Smooth muscle cell (in vitro differentiated cells): ENCODE data around the gene ABCC8. TPM values are rescaled to one million over a fixed set of nuclear protein-coding genes. Genes with fewer than 3 reads are reported as not detected.

Source experiments
- DNase-seq: peaks from one replicate; lab custom pipeline; 2025; ENCODE audit not compliant: unreplicated experiment; lab: John Stamatoyannopoulos, UW
- H2AFZ ChIP-seq: fragments of 200-600 bp; sonication (generic); 2 replicates; pipeline ENCODE4 v1.6.0; 2016; ENCODE audit warnings: antibody characterized with exemption, low read depth, mild to moderate bottlenecking
- H3F3A ChIP-seq: fragments of 200-600 bp; sonication (generic); 2 replicates; pipeline ENCODE4 v1.6.0; 2017; ENCODE audit warnings: antibody characterized with exemption, low read depth
- H3K27ac ChIP-seq: fragments of 200-600 bp; sonication (generic); 2 replicates; pipeline ENCODE4 v1.5.1; 2016; ENCODE audit warnings: low read depth, mild to moderate bottlenecking
- H3K27me3 ChIP-seq: fragments of 200-600 bp; sonication (generic); 2 replicates; pipeline ENCODE4 v1.6.1; 2016; ENCODE audit warnings: low read depth, mild to moderate bottlenecking
- H3K36me3 ChIP-seq: fragments of 200-600 bp; sonication (generic); 2 replicates; pipeline ENCODE4 v1.5.1; 2016; ENCODE audit warnings: low read depth
- H3K4me1 ChIP-seq: fragments of 200-600 bp; sonication (generic); 2 replicates; pipeline ENCODE4 v1.5.1; 2016; ENCODE audit warnings: low read depth
- H3K4me2 ChIP-seq: fragments of 200-600 bp; sonication (generic); 2 replicates; pipeline ENCODE4 v1.6.0; 2016; ENCODE audit warnings: mild to moderate bottlenecking
- H3K4me3 ChIP-seq: fragments of 200-600 bp; sonication (generic); 2 replicates; pipeline ENCODE4 v1.5.1; 2016; ENCODE audit warnings: mild to moderate bottlenecking
- H3K79me2 ChIP-seq: fragments of 200-600 bp; sonication (generic); 2 replicates; pipeline ENCODE4 v1.6.0; 2016; ENCODE audit warnings: low read depth, mild to moderate bottlenecking
- H3K9ac ChIP-seq: fragments of 200-600 bp; sonication (generic); 2 replicates; pipeline ENCODE4 v1.6.0; 2016; ENCODE audit warnings: low read depth
- H3K9me3 ChIP-seq: fragments of 200-600 bp; sonication (generic); replicated peaks from 2 replicates; pipeline ENCODE4 v1.5.1; 2016; ENCODE audit warnings: low read depth
- H4K20me1 ChIP-seq: fragments of 200-600 bp; sonication (generic); 2 replicates; pipeline ENCODE4 v1.6.0; 2016; ENCODE audit warnings: low read depth
- CTCF ChIP-seq: fragments of 200-600 bp; sonication (generic); IDR thresholded peaks from 2 replicates; pipeline ENCODE4 v1.5.1; 2017; ENCODE audit warnings: borderline replicate concordance, mild to moderate bottlenecking, antibody characterized with exemption; ENCODE audit not compliant: insufficient read depth, poor library complexity, severe bottlenecking
- WGBS: methylation state at CpG from one replicate; pipeline ENCODE4 v1.1.7; 2016; ENCODE audit warnings: low lambda C conversion rate; 5-methylcytosine and 5-hydroxymethylcytosine counted together
- polyA plus RNA-seq: library from polyadenylated mRNA; unstranded; fragments of >200 nt; fragmentation: Nextera tagmentation; extraction: Ambion mirVana; gene quantifications from 2 replicates; pipeline ENCODE4 v1.2.1, GENCODE V29; 2016
- total RNA-seq: library from RNA; depleted of rRNA; stranded (reverse); fragments of >200 nt; gene quantifications from 2 replicates; pipeline ENCODE4 v1.2.3, GENCODE V29; 2014

Gene ABCC8
- total and polyA plus RNA-seq, 2 experiments from 2014 or later, result not detected

- WGBS, result 53% methylated on average over 6 of the region's 6 CpGs
- Histone ChIP-seq H3K9me3 (no peaks in the 10 kb centered on the region), H3K27me3 (peaks cover 80% of the 10 kb centered on the region), H2AFZ (no peak overlapping the region), H4K20me1 (no peaks in the 10 kb centered on the region), H3F3A (no peaks in the 10 kb centered on the region), H3K36me3 (no peaks in the 10 kb centered on the region), H3K4me3 (no peak overlapping the region), H3K79me2 (no peaks in the 10 kb centered on the region), H3K27ac (no peak overlapping the region), H3K4me2 (no peak overlapping the region), H3K4me1 (peaks cover 7% of the 10 kb centered on the region), H3K9ac (no peak overlapping the region)
- no peak for DNase-seq
- no peak for TF ChIP-seq CTCF
Observed at GRCh38 chr11:17478070-17478469, 1.4 kb upstream of the ABCC8 start.

GRCh38 chr11:17477361-17477760, 716 bp upstream of the ABCC8 start:
- Histone ChIP-seq H3K4me3 (no peak overlapping the region), H3K4me1 (peaks cover 9% of the 10 kb centered on the region), H4K20me1 (no peaks in the 10 kb centered on the region), H3K9me3 (no peaks in the 10 kb centered on the region), H3F3A (no peaks in the 10 kb centered on the region), H3K79me2 (no peaks in the 10 kb centered on the region), H3K36me3 (no peaks in the 10 kb centered on the region), H2AFZ (no peak overlapping the region), H3K4me2 (no peak overlapping the region), H3K27ac (no peak overlapping the region), H3K27me3 (peaks cover 87% of the 10 kb centered on the region), H3K9ac (no peak overlapping the region)
- no peak for DNase-seq
- WGBS, result 57% methylated on average over 6 of the region's 6 CpGs
- no peak for TF ChIP-seq CTCF

- Histone ChIP-seq H3K27ac (no peak overlapping the region), H3K4me2 (no peak overlapping the region), H3K36me3 (no peaks in the 10 kb centered on the region), H3K4me3 (no peak overlapping the region), H3K79me2 (no peaks in the 10 kb centered on the region), H3K27me3 (peaks cover 90% of the 10 kb centered on the region), H3K9ac (no peak overlapping the region), H3K9me3 (no peaks in the 10 kb centered on the region), H3F3A (no peaks in the 10 kb centered on the region), H4K20me1 (no peaks in the 10 kb centered on the region), H2AFZ (no peak overlapping the region), H3K4me1 (peaks cover 9% of the 10 kb centered on the region)
- no peak for TF ChIP-seq CTCF
- DNase-seq, result no peak
- 6% methylated on average over 9 of the region's 9 CpGs for WGBS
Observed at GRCh38 chr11:17477084-17477333, 364 bp upstream of the ABCC8 start.

- H3K9me3 ChIP-seq, result no peaks in the 10 kb centered on the region
- H3K4me2 ChIP-seq, result peak overlapping the region; percentile 68
- TF ChIP-seq CTCF, result no peak
- peak overlapping the region; percentile 34 for H3K4me3 ChIP-seq
- H3K4me1 ChIP-seq, result peaks cover 9% of the 10 kb centered on the region
- H3K9ac ChIP-seq, result no peak overlapping the region
- H2AFZ ChIP-seq, result no peak overlapping the region
- no peaks in the 10 kb centered on the region for H3K36me3 ChIP-seq
- H3K27me3 ChIP-seq, result peaks cover 89% of the 10 kb centered on the region
- no peaks in the 10 kb centered on the region for H3K79me2 ChIP-seq
- no peaks in the 10 kb centered on the region for H3F3A ChIP-seq
- no peak for DNase-seq
- H3K27ac ChIP-seq, result no peak overlapping the region
- WGBS, result 9% methylated on average over 26 of the region's 31 CpGs
- no peaks in the 10 kb centered on the region for H4K20me1 ChIP-seq
Observed at GRCh38 chr11:17475666-17476316, 854 bp downstream of the ABCC8 start.
